H9 (cell line): ENCODE data around the gene TMEM163. TPM values are rescaled to one million over a fixed set of nuclear protein-coding genes. Genes with fewer than 3 reads are reported as not detected.

Experiments used
- DNase-seq: peaks from one replicate; pipeline ENCODE4 v3.0.0-alpha.2; 2017
- H2AFZ ChIP-seq: one replicate; pipeline ENCODE4 v1.6.1; 2013; ENCODE audit warnings: mild to moderate bottlenecking, low read length, control low read depth, moderate library complexity
- H2AK5ac ChIP-seq: 2 replicates; pipeline ENCODE4 v1.6.1; 2013; ENCODE audit warnings: low read length, control low read depth, mixed read lengths; ENCODE audit not compliant: insufficient read length
- H2BK120ac ChIP-seq: one replicate; pipeline ENCODE4 v1.6.1; 2013; ENCODE audit warnings: low read depth, mild to moderate bottlenecking, low read length, control low read depth, inconsistent platforms; ENCODE audit not compliant: poor library complexity, severe bottlenecking
- H2BK12ac ChIP-seq: 2 replicates; pipeline ENCODE4 v1.6.1; 2013; ENCODE audit warnings: low read length, control low read depth, mixed read lengths, low read depth; ENCODE audit not compliant: insufficient read length
- H2BK15ac ChIP-seq: 2 replicates; pipeline ENCODE4 v1.6.1; 2013; ENCODE audit warnings: low read depth, low read length, control low read depth
- H2BK20ac ChIP-seq: one replicate; pipeline ENCODE4 v1.6.1; 2013; ENCODE audit warnings: low read depth, mild to moderate bottlenecking, low read length, control low read depth, inconsistent platforms; ENCODE audit not compliant: poor library complexity, severe bottlenecking
- H2BK5ac ChIP-seq: 2 replicates; pipeline ENCODE4 v1.6.1; 2013; ENCODE audit warnings: low read length, control low read depth, mixed read lengths; ENCODE audit not compliant: insufficient read length
- H3K14ac ChIP-seq: 2 replicates; pipeline ENCODE4 v1.6.1; 2013; ENCODE audit warnings: low read length, control low read depth; ENCODE audit not compliant: insufficient read depth
- H3K18ac ChIP-seq: 2 replicates; pipeline ENCODE4 v1.6.1; 2013; ENCODE audit warnings: low read depth, mild to moderate bottlenecking, mixed read lengths, low read length, control low read depth; ENCODE audit not compliant: insufficient read length
- H3K23ac ChIP-seq: 2 replicates; pipeline ENCODE4 v1.6.1; 2013; ENCODE audit warnings: low read length, control low read depth, mixed read lengths, low read depth; ENCODE audit not compliant: insufficient read length
- H3K23me2 ChIP-seq: 2 replicates; pipeline ENCODE4 v1.6.1; 2013; ENCODE audit warnings: low read depth, mild to moderate bottlenecking, mixed read lengths, low read length, control low read depth; ENCODE audit not compliant: insufficient read length, poor library complexity, severe bottlenecking
- H3K27ac ChIP-seq: 2 replicates; pipeline ENCODE4 v1.5.1; 2013; ENCODE audit warnings: low read length, control low read depth, mixed read lengths, low read depth; ENCODE audit not compliant: insufficient read length
- H3K27me3 ChIP-seq: 2 replicates; pipeline ENCODE4 v1.6.1; 2013; ENCODE audit warnings: low read length, control low read depth, inconsistent platforms; ENCODE audit not compliant: insufficient read depth
- H3K4ac ChIP-seq: 2 replicates; pipeline ENCODE4 v1.6.1; 2013; ENCODE audit warnings: low read depth, mild to moderate bottlenecking, control low read depth, inconsistent platforms, low read length, moderate library complexity
- H3K4me1 ChIP-seq: 2 replicates; pipeline ENCODE4 v1.6.1; 2013; ENCODE audit warnings: low read length, control low read depth, inconsistent platforms; ENCODE audit not compliant: insufficient read depth
- H3K4me2 ChIP-seq: 2 replicates; pipeline ENCODE4 v1.6.1; 2013; ENCODE audit warnings: low read length, control low read depth, mixed read lengths; ENCODE audit not compliant: insufficient read length, insufficient read depth
- H3K56ac ChIP-seq: 2 replicates; pipeline ENCODE4 v1.6.1; 2013; ENCODE audit warnings: low read depth, mild to moderate bottlenecking, mixed read lengths, low read length, control low read depth; ENCODE audit not compliant: insufficient read length
- H3K79me1 ChIP-seq: 2 replicates; pipeline ENCODE4 v1.6.1; 2013; ENCODE audit warnings: low read depth, mild to moderate bottlenecking, moderate library complexity, low read length, control low read depth, inconsistent platforms; ENCODE audit not compliant: insufficient read depth, poor library complexity, severe bottlenecking
- H3K79me2 ChIP-seq: 2 replicates; pipeline ENCODE4 v1.6.1; 2013; ENCODE audit warnings: low read length, control low read depth, inconsistent platforms; ENCODE audit not compliant: insufficient read depth
- H3K9ac ChIP-seq: 2 replicates; pipeline ENCODE4 v1.6.1; 2013; ENCODE audit warnings: low read length, control low read depth, mixed read lengths; ENCODE audit not compliant: insufficient read length; ENCODE audit errors: extremely low read depth
- H3K9me3 ChIP-seq: one replicate; pipeline ENCODE4 v1.6.1; 2013; ENCODE audit warnings: low read depth, low read length, inconsistent platforms; ENCODE audit not compliant: control insufficient read depth
- H3T11ph ChIP-seq: one replicate; pipeline ENCODE4 v1.6.1; 2013; ENCODE audit warnings: mild to moderate bottlenecking, low read length, control low read depth, inconsistent platforms
- H4K20me1 ChIP-seq: one replicate; pipeline ENCODE4 v1.6.1; 2013; ENCODE audit not compliant: control insufficient read depth, insufficient read length, insufficient read depth
- H4K5ac ChIP-seq: 2 replicates; pipeline ENCODE4 v1.6.1; 2013; ENCODE audit warnings: low read depth, mild to moderate bottlenecking, mixed read lengths, low read length, control low read depth; ENCODE audit not compliant: insufficient read length
- H4K8ac ChIP-seq: replicated peaks from 2 replicates; pipeline ENCODE4 v1.6.1; 2013; ENCODE audit warnings: low read length, control low read depth, mixed read lengths, low read depth; ENCODE audit not compliant: insufficient read length
- H4K91ac ChIP-seq: 2 replicates; pipeline ENCODE4 v1.6.1; 2013; ENCODE audit warnings: low read depth, mild to moderate bottlenecking, moderate library complexity, mixed read lengths, low read length, control low read depth; ENCODE audit not compliant: insufficient read length
- H3K27ac Mint-ChIP-seq, 3 experiments: 2 replicates in 2 of 3; 3 replicates in 1 of 3; pipeline ENCODE4 v1.8.0; 2020 to 2021; ENCODE audit warnings: mixed read lengths in 3 of 3, mild to moderate bottlenecking in 1 of 3, moderate library complexity in 1 of 3
- H3K27me3 Mint-ChIP-seq: 2 replicates; pipeline ENCODE4 v1.8.0; 2021; ENCODE audit warnings: low read depth, mild to moderate bottlenecking, moderate library complexity, mixed read lengths
- H3K36me3 Mint-ChIP-seq, 3 experiments: 2 replicates in 2 of 3; 3 replicates in 1 of 3; pipeline ENCODE4 v1.8.0; 2020 to 2021; ENCODE audit warnings: low read depth in 3 of 3, mixed read lengths in 3 of 3; ENCODE audit not compliant: insufficient read depth in 1 of 3
- H3K4me1 Mint-ChIP-seq, 2 experiments: 2 replicates each; pipeline ENCODE4 v1.8.0; 2020; ENCODE audit warnings: mixed read lengths in 2 of 2
- H3K4me3 Mint-ChIP-seq, 2 experiments: 2 replicates in 1 of 2; 3 replicates in 1 of 2; pipeline ENCODE4 v1.8.0; 2020 to 2021; ENCODE audit warnings: mild to moderate bottlenecking in 2 of 2, mixed read lengths in 2 of 2, moderate library complexity in 1 of 2
- H3K9me3 Mint-ChIP-seq, 2 experiments: 2 replicates in 1 of 2; 3 replicates in 1 of 2; pipeline ENCODE4 v1.8.0; 2020; ENCODE audit warnings: mild to moderate bottlenecking in 2 of 2, mixed read lengths in 2 of 2, moderate library complexity in 1 of 2
- WGBS: extraction: QIAGEN DNeasy Blood & Tissue Kit; methylation state at CpG from one replicate; pipeline ENCODE4 v1.1.7; 2013; ENCODE audit warnings: missing lambda C conversion rate, low lambda C conversion rate, mixed read lengths; ENCODE audit not compliant: insufficient read length; ENCODE audit errors: extremely low coverage; 5-methylcytosine and 5-hydroxymethylcytosine counted together
- total RNA-seq: library from RNA; stranded (reverse); gene quantifications from 2 replicates; pipeline ENCODE4 v1.2.1, GENCODE V29; 2021
- TF ChIP-seq, protein P1 (sequence below): fragments of 200-600 bp; sonication (generic); conservative IDR thresholded peaks from 3 replicates; pipeline ENCODE4 v1.8.0; 2021; ENCODE audit warnings: antibody characterized with exemption, mild to moderate bottlenecking

Gene TMEM163
- total RNA-seq, 1 experiment from 2014 or later = 0.39 TPM

DNA sequence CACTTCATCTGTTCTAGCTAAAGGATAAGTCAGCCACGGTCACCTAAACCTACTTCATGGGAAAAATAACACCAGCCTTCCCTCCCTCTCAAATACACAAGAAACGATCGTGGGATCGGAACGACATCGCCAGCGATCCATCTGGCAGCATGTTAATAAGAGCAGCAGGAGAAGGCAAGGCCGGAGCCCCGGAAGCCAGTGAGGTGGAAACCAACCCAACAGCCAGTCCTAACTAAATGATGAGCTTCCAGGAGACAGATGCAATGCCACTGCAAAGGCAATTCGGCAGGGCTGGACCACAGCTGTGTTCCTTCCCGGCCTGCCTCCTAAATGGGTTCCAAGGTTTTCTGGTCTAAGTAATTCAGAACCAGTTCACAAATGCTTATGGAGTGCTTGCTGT, 117.5 kb downstream of the TMEM163 start:
- Histone ChIP-seq H4K5ac (no peak overlapping the region), H2BK5ac (no peak overlapping the region), H2BK20ac (no peak overlapping the region), H2BK12ac (no peak overlapping the region), H2BK120ac (no peak overlapping the region), H3K4ac (no peak overlapping the region), H3K79me1 (no peaks in the 10 kb centered on the region), H3K4me2 (no peak overlapping the region), H3K4me1 (no peaks in the 10 kb centered on the region), H2AFZ (no peak overlapping the region), H3K14ac (no peak overlapping the region), H3K23ac (no peak overlapping the region), H4K91ac (no peak overlapping the region), H3K27ac (no peak overlapping the region), H4K8ac (no peak overlapping the region), H3K56ac (no peak overlapping the region), H3K23me2 (no peaks in the 10 kb centered on the region), H2BK15ac (no peak overlapping the region), H3T11ph (no peak overlapping the region), H3K27me3 (no peaks in the 10 kb centered on the region), H3K9me3 (no peaks in the 10 kb centered on the region), H3K79me2 (no peaks in the 10 kb centered on the region), H2AK5ac (no peak overlapping the region), H3K9ac (no peak overlapping the region), H4K20me1 (no peaks in the 10 kb centered on the region), H3K18ac (no peak overlapping the region)
- peaks cover 0 to 7% of the 10 kb centered on the region in 2 experiments; a peak in 2 of 5 replicates for H3K9me3 Mint-ChIP-seq
- DNase-seq = no peak
- H3K4me1 Mint-ChIP-seq = peaks cover 9 to 10% of the 10 kb centered on the region in 2 experiments
- TF ChIP-seq, protein P1, sequence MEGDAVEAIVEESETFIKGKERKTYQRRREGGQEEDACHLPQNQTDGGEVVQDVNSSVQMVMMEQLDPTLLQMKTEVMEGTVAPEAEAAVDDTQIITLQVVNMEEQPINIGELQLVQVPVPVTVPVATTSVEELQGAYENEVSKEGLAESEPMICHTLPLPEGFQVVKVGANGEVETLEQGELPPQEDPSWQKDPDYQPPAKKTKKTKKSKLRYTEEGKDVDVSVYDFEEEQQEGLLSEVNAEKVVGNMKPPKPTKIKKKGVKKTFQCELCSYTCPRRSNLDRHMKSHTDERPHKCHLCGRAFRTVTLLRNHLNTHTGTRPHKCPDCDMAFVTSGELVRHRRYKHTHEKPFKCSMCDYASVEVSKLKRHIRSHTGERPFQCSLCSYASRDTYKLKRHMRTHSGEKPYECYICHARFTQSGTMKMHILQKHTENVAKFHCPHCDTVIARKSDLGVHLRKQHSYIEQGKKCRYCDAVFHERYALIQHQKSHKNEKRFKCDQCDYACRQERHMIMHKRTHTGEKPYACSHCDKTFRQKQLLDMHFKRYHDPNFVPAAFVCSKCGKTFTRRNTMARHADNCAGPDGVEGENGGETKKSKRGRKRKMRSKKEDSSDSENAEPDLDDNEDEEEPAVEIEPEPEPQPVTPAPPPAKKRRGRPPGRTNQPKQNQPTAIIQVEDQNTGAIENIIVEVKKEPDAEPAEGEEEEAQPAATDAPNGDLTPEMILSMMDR = no peak
- peak overlapping the region in 1 of 3 experiments; percentile 6; a peak in 1 of 7 replicates for H3K27ac Mint-ChIP-seq
- no peaks in the 10 kb centered on the region; the same call in 1 of the 2 replicates for H3K27me3 Mint-ChIP-seq
- no peak overlapping the region for H3K4me3 Mint-ChIP-seq
- WGBS = no CpG with 5 or more reads among the region's 11 CpGs
- peaks cover 0 to 3% (median under 1%) of the 10 kb centered on the region in 3 experiments; a peak in 2 of 7 replicates for H3K36me3 Mint-ChIP-seq
